Memory B cell (primary cell): ENCODE data around the gene CDK3.

Experiments
- ATAC-seq: fragments of 150-1000 bp; cut with Tn5 transposase; 2 replicates; pipeline ENCODE4 v1.10.0; 2021; ENCODE audit warnings: low read depth, mild to moderate bottlenecking, moderate library complexity
- DNase-seq, 2 donors: peaks; one replicate each; pipeline ENCODE4 v3.0.0; 2022; ENCODE audit warnings: low spot score in 2 of 2
- H3K27ac Mint-ChIP-seq: one replicate; pipeline ENCODE4 v1.8.0; 2022; ENCODE audit warnings: mild to moderate bottlenecking, moderate library complexity, mixed read lengths
- H3K27me3 Mint-ChIP-seq: one replicate; pipeline ENCODE4 v1.8.0; 2022; ENCODE audit warnings: mixed read lengths
- H3K36me3 Mint-ChIP-seq: one replicate; pipeline ENCODE4 v1.8.0; 2022; ENCODE audit warnings: mild to moderate bottlenecking, mixed read lengths
- H3K4me1 Mint-ChIP-seq: one replicate; pipeline ENCODE4 v1.8.0; 2022; ENCODE audit warnings: mixed read lengths
- H3K4me3 Mint-ChIP-seq: one replicate; pipeline ENCODE4 v1.8.0; 2022; ENCODE audit warnings: mild to moderate bottlenecking, moderate library complexity, mixed read lengths
- H3K9me3 Mint-ChIP-seq: one replicate; pipeline ENCODE4 v1.8.0; 2022; ENCODE audit warnings: mixed read lengths

The CDK3 gene

GRCh38 chr17:76049239-76049638, 48.6 kb downstream of the CDK3 start:
- DNase-seq = no peak
- H3K9me3 Mint-ChIP-seq = no peaks in the 10 kb centered on the region
- ATAC-seq = no peak
- H3K36me3 Mint-ChIP-seq = peaks cover 36% of the 10 kb centered on the region
- H3K27me3 Mint-ChIP-seq = no peaks in the 10 kb centered on the region
- H3K27ac Mint-ChIP-seq = peak overlapping the region; percentile 6
- peaks cover 8% of the 10 kb centered on the region for H3K4me1 Mint-ChIP-seq
- no peak overlapping the region for H3K4me3 Mint-ChIP-seq

GRCh38 chr17:76049836-76050537, 49.3 kb downstream of the CDK3 start:
- peaks cover 34% of the 10 kb centered on the region for H3K36me3 Mint-ChIP-seq
- ATAC-seq (no peak), DNase-seq (no peak)
- H3K4me1 Mint-ChIP-seq = peaks cover 8% of the 10 kb centered on the region
- no peaks in the 10 kb centered on the region for H3K9me3 Mint-ChIP-seq
- H3K4me3 Mint-ChIP-seq = no peak overlapping the region
- H3K27ac Mint-ChIP-seq = peak overlapping the region; percentile 6
- H3K27me3 Mint-ChIP-seq = no peaks in the 10 kb centered on the region

GRCh38 chr17:76050538-76051467, 50.1 kb downstream of the CDK3 start:
- no peak for DNase-seq
- Mint-ChIP-seq H3K27me3 (no peaks in the 10 kb centered on the region), H3K4me1 (peaks cover 8% of the 10 kb centered on the region), H3K36me3 (peaks cover 31% of the 10 kb centered on the region), H3K4me3 (no peak overlapping the region), H3K9me3 (no peaks in the 10 kb centered on the region), H3K27ac (no peak overlapping the region)
- ATAC-seq = no peak

- Mint-ChIP-seq H3K9me3 (no peaks in the 10 kb centered on the region), H3K4me1 (peaks cover 8% of the 10 kb centered on the region), H3K27me3 (no peaks in the 10 kb centered on the region), H3K36me3 (peaks cover 35% of the 10 kb centered on the region), H3K4me3 (no peak overlapping the region), H3K27ac (no peak overlapping the region)
- no peak for ATAC-seq
- no peak for DNase-seq
These were observed 50.9 kb downstream of the CDK3 start for GRCh38 chr17:76051561-76051960.

- peaks cover 3% of the 10 kb centered on the region for H3K4me1 Mint-ChIP-seq
- H3K27me3 Mint-ChIP-seq = no peaks in the 10 kb centered on the region
- ATAC-seq = no peak
- no peak overlapping the region for H3K4me3 Mint-ChIP-seq
- H3K36me3 Mint-ChIP-seq = peaks cover 36% of the 10 kb centered on the region
- no peak overlapping the region for H3K27ac Mint-ChIP-seq
- DNase-seq = no peak
- H3K9me3 Mint-ChIP-seq = no peaks in the 10 kb centered on the region
These were observed 52.8 kb downstream of the CDK3 start for GRCh38 chr17:76053246-76054111.

- ATAC-seq (no peak), DNase-seq (no peak)
- Mint-ChIP-seq H3K27me3 (no peaks in the 10 kb centered on the region), H3K36me3 (peaks cover 40% of the 10 kb centered on the region), H3K9me3 (no peaks in the 10 kb centered on the region), H3K4me3 (no peak overlapping the region), H3K27ac (no peak overlapping the region), H3K4me1 (peaks cover 3% of the 10 kb centered on the region)
These were observed 53.4 kb downstream of the CDK3 start for GRCh38 chr17:76054112-76054476.
